SU-DHL-6 (cell line): ENCODE results near the gene DAPK3.

Experiments
- EZH2phosphoT487 ChIP-seq: fragments of 200-600 bp; sonication (generic), shearing (Covaris generic); conservative IDR thresholded peaks from 2 replicates; pipeline ENCODE4 v1.6.1; 2018; ENCODE audit warnings: mild to moderate bottlenecking, antibody characterized with exemption, low read length, moderate library complexity, mixed read lengths
- TF ChIP-seq, protein P1 (sequence below): fragments of 200-600 bp; sonication (generic); IDR thresholded peaks from one replicate; pipeline ENCODE4 v1.5.1; 2017; ENCODE audit warnings: antibody characterized with exemption, mild to moderate bottlenecking, low read length, moderate library complexity; ENCODE audit not compliant: insufficient read depth, poor library complexity, severe bottlenecking

DNA sequence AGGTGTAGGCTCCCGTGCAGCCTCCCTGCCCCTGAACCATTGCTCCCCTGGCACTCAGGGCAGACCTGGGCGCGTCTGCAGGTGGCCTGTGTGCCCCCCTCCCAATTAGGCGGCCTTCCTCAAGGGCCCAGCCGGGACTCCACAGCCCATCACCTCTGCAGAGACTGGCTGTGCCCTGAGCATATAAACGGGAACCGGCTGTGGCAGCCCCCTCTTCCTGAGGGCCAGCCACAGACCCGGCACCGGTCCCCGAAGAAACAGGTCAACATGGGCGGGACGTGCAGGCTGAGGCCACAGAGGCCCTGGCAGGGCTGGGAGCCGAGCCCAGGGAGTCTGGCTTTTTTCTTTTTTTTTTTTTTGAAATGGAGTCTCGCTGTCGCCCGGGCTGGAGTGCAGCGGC lies 48.7 kb upstream of the DAPK3 start:
- TF ChIP-seq, protein P1, sequence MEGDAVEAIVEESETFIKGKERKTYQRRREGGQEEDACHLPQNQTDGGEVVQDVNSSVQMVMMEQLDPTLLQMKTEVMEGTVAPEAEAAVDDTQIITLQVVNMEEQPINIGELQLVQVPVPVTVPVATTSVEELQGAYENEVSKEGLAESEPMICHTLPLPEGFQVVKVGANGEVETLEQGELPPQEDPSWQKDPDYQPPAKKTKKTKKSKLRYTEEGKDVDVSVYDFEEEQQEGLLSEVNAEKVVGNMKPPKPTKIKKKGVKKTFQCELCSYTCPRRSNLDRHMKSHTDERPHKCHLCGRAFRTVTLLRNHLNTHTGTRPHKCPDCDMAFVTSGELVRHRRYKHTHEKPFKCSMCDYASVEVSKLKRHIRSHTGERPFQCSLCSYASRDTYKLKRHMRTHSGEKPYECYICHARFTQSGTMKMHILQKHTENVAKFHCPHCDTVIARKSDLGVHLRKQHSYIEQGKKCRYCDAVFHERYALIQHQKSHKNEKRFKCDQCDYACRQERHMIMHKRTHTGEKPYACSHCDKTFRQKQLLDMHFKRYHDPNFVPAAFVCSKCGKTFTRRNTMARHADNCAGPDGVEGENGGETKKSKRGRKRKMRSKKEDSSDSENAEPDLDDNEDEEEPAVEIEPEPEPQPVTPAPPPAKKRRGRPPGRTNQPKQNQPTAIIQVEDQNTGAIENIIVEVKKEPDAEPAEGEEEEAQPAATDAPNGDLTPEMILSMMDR: no peak
- no peak for TF ChIP-seq EZH2phosphoT487
